DOHH2 (cell line): ENCODE data around the gene OR1D5.

Source experiments
- CTCF ChIP-seq: fragments of 200-600 bp; sonication (generic); IDR thresholded peaks from one replicate; pipeline ENCODE4 v1.5.1; 2014; ENCODE audit warnings: antibody characterized with exemption, mild to moderate bottlenecking, low read depth, low read length; ENCODE audit not compliant: poor library complexity, severe bottlenecking
- EZH2phosphoT487 ChIP-seq: fragments of 200-600 bp; sonication (generic); IDR thresholded peaks from 2 replicates; pipeline ENCODE4 v1.6.1; 2017; ENCODE audit warnings: borderline replicate concordance, mild to moderate bottlenecking, antibody characterized with exemption, low read length, moderate library complexity, mixed read lengths

- TF ChIP-seq CTCF = no peak
- no peak for TF ChIP-seq EZH2phosphoT487
Observed at GRCh38 chr17:3032258-3033247, 30.9 kb downstream of the OR1D5 start.
